ENCODE data around the gene IL36A.

- TF ChIP-seq CTCF (conservative IDR thresholded peaks at IDR 0.05; ENCODE audit: low read depth, low read length) (peak; percentile 44; the same call in 1 of the 2 replicates), EZH2 (IDR thresholded peaks at IDR 0.05; ENCODE audit: low read length, unreplicated experiment) (no peak), EZH2phosphoT487 (IDR thresholded peaks at IDR 0.05; ENCODE audit: borderline replicate concordance, low read length) (no peak)
Observed at GRCh38 chr2:112959109-112959812, 46.0 kb upstream of the IL36A start.

Data from PC-3 (cell line).